IPS-11a (cell line): ENCODE measurements around the gene IL9R.
"Not testable (repeated sequence)": the region's sequence is repeated elsewhere in the genome, so short reads cannot be mapped to it uniquely, and the experiment has no call there.

Experiments used
- H3K4me3 ChIP-seq: one replicate; pipeline ENCODE4 v1.5.1; 2013; ENCODE audit warnings: low read depth, low read length, control low read depth

IL9R gene

GRCh38 chrX:155998116-155998515 lies 620 bp downstream of the IL9R start:
- no peak overlapping the region for H3K4me3 ChIP-seq

- H3K4me3 ChIP-seq, result no peak overlapping the region
Observed at GRCh38 chrX:155998761-155999510, 1.4 kb downstream of the IL9R start.

DNA sequence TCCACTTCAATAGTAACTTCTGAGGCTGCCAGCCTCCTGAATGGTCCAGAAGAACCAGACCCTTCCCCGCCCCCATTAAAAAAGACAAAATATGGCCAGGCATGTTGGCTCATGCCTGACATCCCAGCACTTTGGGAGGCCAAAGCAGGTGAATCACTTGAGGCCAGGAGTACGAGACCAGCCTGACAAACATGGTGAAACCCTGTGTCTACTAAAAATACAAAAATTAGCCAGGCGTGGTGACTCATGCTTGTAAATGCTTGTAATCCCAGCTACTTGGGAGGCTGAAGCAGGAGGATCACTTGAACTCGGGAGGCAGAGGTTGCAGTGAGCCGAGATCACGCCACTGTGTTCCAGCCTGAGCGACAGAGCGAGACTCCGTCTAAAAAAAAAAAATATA lies 2.3 kb downstream of the IL9R start:
- H3K4me3 ChIP-seq, result not testable (repeated sequence)

GRCh38 chrX:156000361-156000926 lies 2.9 kb downstream of the IL9R start:
- H3K4me3 ChIP-seq, result no peak overlapping the region

DNA sequence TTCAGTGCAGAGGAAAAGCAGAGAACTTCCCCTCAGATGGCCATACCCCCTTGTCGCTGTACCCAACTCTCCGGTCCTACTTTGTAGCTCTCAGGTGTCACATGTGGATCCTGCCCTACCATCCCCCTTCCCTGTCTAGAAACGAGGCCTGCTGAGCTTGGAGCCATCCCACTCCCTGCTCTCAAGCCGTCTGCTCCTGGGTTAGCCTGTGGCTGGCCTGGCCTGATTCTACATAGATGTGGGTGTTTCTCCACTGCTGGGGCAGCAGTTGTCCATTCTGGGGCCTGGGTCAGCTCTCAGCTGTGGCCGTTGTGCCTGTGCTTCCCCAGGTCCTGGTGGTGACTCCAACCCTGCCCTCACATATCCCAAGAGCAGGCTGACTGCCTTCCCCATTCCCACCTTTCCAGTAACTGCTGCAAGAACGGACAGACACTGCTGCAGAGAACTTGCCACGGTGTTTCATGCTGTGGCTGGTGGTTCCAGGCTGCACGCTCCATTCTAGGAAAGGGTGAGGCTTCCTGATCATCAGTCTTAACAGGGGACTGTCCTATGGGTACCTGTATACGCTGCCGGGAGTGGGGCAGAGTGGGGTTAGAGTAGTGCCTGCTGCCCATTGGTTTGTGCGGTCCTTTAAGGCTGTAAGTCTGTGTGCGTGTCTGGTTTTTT lies 3.6 kb downstream of the IL9R start:
- no peak overlapping the region for H3K4me3 ChIP-seq

GRCh38 chrX:156001667-156002021 lies 4.1 kb downstream of the IL9R start:
- H3K4me3 ChIP-seq, result no peak overlapping the region

DNA sequence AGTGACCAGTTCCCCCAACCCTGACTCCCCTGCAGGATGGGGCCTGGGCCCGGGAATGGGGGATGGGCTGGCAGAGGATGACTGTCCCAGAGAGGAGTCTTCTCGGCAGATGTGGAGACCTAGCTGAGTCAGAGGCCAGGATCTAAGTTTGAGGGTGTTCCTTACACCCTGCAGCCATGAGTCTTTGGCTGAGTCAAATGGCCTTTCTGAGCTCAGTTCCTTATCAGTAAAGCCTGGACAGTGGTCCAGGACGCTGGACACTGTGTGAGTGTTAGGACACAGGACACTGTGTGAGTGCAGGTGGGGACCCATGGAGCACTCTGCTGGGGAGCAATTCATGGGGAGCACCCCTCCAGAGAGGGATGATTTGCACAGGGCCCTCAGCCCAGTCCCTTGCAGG lies 5.0 kb downstream of the IL9R start:
- no peak overlapping the region for H3K4me3 ChIP-seq

DNA sequence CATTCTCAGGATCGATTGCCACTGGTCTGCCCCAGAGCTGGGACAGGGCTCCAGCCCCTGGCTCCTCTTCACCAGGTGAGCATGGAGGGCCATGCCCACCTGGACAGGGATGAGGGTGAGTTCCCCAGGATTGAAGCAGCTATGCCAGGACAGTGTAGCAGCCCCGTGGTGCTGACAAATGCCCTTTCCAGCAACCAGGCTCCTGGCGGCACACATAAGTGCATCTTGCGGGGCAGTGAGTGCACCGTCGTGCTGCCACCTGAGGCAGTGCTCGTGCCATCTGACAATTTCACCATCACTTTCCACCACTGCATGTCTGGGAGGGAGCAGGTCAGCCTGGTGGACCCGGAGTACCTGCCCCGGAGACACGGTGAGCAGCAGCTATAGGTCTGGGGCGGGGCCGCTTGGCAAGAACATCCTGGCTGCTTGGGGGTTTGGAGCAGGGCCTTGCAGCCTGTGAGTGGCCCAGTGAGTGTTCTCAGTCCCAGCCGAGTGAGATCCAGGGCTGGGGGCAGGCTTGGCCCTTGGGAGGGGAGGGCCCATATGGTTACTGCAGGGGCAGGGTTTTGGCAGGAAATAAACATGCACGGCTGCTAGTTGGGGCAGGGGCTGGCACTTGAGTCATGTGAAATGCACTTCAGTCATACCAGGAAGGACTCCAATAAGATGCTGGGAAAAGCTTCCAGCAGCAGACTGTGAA lies 6.1 kb downstream of the IL9R start:
- H3K4me3 ChIP-seq, result no peak overlapping the region

DNA sequence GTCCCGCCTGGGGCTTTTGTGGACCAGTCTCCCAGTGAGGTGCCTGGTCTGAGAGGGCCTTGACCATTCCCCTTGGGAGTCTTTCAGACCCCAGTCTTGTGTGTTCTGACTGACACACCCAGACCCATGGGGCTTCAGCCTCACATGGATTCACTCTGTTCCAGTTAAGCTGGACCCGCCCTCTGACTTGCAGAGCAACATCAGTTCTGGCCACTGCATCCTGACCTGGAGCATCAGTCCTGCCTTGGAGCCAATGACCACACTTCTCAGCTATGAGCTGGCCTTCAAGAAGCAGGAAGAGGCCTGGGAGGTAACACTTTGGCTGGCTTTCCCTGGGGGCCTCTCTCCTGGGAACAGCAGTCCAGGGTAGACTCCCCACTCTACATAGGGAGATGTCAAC lies 6.8 kb downstream of the IL9R start:
- H3K4me3 ChIP-seq, result no peak overlapping the region

DNA sequence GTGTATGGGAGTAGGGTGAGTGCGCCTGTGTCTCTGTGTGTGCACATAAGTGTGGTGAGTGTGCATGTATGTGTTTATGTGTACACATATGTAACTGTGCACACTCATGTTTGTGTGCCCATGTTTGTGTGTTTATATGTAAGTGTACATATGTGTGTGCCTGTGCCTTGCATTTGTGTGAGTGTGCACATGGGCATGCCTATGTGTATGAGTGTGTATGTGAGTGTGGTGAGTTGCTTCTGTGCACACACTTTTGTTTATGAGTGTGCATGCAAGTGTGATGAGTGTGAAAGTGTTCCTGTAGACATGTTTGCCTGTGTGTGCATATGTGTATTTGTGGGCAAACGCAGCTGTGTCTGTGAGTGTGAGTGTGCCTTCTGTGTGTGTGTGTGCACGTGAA lies 7.2 kb downstream of the IL9R start:
- H3K4me3 ChIP-seq, result no peak overlapping the region

- no peak overlapping the region for H3K4me3 ChIP-seq
Observed at GRCh38 chrX:156005144-156005543, 7.6 kb downstream of the IL9R start.

DNA sequence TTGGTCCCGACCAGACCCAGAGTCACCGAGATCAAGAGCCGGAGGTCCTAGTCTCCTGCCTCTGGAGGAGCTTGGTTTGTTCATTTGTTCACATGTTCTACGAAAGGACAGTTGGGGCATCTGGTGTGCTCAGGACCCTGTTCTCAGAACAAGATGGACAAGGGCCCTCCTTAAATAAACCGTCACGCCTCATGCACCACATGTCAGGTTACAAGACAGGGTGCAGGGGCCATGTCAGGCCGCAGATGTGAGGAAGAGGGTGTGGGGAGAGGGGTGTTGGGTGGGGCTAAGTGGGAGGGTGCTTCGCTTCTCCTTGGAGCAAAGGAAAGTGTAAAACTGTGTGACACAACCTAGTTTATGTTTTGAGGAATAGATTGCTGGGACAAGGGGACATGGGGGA lies 9.0 kb downstream of the IL9R start:
- H3K4me3 ChIP-seq, result not testable (repeated sequence)

- H3K4me3 ChIP-seq, result not testable (repeated sequence)
Observed at GRCh38 chrX:156008379-156008778, 10.9 kb downstream of the IL9R start.

DNA sequence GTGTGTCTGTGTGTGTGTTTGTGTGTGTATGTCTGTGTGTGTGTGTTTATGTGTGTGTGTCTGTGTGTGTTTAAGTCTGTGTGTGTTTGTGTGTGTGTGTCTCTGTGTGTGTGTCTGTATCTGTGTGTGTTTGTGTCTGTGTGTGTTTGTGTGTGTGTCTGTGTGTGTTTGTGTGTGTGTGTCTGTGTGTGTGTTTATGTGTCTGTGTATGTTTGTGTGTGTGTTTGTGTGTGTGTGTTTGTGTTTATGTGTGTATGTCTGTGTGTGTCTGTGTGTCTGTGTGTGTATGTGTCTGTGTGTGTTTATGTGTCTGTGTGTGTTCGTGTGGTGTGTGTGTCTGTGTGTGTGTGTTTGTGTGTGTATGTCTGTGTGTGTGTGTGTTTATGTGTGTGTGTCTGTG lies 11.4 kb downstream of the IL9R start:
- H3K4me3 ChIP-seq, result no peak overlapping the region

DNA sequence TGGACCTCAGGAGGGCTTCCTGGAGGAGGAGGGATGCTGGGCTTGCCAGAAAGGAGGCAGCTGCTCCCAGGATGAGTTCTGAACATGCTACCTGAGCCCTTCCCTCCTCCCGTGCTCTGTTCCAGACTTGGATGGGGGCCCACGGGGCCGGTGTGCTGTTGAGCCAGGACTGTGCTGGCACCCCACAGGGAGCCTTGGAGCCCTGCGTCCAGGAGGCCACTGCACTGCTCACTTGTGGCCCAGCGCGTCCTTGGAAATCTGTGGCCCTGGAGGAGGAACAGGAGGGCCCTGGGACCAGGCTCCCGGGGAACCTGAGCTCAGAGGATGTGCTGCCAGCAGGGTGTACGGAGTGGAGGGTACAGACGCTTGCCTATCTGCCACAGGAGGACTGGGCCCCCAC lies 12.2 kb downstream of the IL9R start:
- H3K4me3 ChIP-seq, result not testable (repeated sequence)

DNA sequence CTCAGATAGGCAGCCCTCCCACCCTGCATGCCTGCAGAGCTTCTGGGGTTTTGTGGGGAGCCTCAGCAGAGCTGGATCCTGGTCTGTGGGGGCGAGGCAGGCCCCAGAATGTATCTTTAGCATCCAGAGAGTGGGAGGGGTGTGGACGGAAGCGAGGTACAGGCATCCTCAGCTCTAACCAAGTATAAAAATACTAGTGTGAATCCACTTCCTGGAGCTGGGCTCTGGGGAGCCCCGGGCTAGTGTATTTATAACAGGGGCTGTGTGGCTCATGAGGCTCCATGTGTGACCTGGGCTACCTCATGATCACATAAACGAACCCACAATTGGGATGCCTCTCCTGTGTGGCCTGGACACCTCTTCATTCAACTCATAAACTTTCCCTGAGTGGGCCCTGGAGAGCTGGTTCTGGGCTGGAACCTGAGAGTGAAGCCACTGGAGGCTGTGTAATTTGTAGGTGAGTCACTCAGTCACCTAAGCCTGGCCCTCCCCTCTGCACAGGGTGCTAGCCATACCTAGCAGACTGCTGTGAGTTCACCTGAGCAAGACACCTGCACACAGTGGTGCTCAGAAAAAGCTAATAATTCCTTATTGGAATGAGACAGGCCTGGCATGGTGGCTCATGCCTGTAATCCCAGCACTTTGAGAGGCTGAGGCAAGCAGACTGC lies 15.9 kb downstream of the IL9R start:
- H3K4me3 ChIP-seq, result not testable (repeated sequence)

GRCh38 chrX:156019846-156020245 lies 22.4 kb downstream of the IL9R start:
- not testable (repeated sequence) for H3K4me3 ChIP-seq

- H3K4me3 ChIP-seq, result not testable (repeated sequence)
Observed at GRCh38 chrX:156023002-156023401, 25.5 kb downstream of the IL9R start.

DNA sequence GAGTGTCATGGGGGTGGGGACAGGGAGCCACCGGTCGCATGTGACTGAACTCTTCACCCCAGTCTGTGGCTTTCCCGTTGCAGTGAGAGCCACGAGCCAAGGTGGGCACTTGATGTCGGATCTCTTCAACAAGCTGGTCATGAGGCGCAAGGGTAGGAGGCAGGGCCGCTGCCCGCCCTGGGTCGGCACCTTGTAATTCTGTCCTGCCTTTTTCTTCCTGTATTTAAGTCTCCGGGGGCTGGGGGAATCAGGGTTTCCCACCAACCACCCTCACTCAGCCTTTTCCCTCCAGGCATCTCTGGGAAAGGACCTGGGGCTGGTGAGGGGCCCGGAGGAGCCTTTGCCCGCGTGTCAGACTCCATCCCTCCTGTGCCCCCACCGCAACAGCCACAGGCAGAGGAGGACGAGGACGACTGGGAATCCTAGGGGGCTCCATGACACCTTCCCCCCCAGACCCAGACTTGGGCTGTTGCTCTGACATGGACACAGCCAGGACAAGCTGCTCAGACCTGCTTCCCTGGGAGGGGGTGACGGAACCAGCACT lies 27.5 kb downstream of the IL9R start:
- H3K4me3 ChIP-seq, result not testable (repeated sequence)

DNA sequence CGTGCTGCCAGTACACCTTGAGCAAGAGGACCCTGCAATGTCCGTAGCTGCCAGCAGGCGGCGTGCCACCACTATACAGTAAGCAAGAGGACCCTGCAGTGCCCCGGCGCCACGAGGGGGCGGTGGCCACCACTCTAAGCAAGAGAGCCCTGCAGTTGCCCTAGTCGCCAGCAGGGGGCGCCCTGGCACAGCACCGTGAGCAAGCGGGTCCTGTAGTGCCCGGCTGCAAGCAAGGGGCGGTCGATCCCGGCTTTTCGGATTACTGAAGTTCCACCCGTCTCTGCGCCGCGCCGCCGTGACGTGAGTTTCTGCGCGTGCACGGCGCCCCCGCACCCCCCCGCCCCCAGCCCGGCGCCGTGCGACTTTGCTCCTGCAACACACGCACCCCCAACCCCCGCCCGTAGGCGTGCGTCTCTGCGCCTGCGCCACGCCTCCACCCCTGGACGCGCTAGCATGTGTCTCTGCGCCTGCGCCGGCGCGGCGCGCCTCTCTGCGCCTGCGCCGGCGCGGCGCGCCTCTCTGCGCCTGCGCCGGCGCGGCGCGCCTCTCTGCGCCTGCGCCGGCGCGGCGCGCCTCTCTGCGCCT lies 31.2 kb downstream of the IL9R start:
- not testable (repeated sequence) for H3K4me3 ChIP-seq

- H3K4me3 ChIP-seq, result not testable (repeated sequence)
Observed at GRCh38 chrX:156029296-156029695, 31.8 kb downstream of the IL9R start.
